GM19395 (cell line): ENCODE results near the gene GPC6.

ENCODE experiments used
- ATAC-seq: cut with Tn5 transposase; IDR thresholded peaks from one replicate; pipeline ENCODE4 v1.9.1; 2021; ENCODE audit warnings: mild to moderate bottlenecking, moderate library complexity; ENCODE audit not compliant: unreplicated experiment

GPC6 gene

DNA sequence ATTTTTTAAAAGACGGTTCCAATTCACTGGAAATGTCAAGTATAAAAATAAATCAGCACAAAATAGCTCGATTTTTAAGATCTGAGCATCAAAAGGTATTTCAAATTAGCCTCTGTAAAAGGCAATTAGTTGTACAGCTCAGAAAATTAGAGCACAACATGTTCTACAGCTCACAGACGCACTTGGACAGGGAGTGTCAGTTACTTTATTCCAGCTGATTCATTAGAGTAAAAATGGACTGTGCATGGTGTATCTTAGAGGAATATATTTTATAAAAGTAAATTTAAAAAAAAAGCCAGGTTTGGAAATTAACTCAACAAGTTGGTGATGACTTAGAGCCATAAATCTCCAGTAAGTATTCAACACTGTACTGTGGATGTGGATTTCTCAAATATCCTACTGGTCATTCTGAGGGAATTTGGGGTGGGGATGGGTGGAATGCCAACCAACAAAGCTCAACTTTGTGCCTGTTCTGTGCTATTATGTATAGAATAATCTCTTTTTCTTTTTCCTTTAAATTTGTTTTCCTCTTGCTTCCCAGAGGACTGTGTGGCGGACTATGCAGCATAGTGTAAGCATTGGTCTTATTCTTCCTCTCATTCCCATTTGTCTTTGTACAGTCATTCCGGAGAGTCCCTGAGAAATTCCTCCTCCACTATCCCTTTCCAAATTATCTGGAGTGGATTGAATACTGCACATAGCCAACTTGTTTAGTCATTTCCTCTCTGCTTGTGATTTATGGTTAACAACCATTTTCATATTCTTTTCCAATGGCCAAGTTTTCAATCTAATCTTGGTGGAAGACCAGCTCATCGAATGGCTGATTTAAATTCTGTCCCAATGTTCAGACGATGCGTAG is 1083.6 kb downstream of the GPC6 start:
- no peak for ATAC-seq

DNA sequence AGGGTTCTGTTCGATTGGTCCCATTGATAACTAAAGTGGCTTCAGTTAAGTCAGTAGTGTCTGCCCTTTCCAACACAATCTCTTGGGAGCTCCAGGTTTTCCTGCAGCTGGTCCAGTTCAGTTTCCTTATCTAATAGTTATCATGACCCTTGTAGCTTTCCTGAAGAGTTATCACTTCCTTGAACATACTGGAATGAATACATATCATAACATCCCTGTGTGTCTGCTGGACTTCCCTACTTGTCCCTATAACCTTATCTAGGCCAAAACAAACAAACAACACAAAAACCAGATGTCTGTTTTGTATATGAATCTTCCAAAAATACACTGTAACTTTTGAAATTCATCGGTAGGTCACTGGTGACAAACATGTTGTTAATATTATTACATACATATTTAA is 1085.3 kb downstream of the GPC6 start:
- no peak for ATAC-seq

DNA sequence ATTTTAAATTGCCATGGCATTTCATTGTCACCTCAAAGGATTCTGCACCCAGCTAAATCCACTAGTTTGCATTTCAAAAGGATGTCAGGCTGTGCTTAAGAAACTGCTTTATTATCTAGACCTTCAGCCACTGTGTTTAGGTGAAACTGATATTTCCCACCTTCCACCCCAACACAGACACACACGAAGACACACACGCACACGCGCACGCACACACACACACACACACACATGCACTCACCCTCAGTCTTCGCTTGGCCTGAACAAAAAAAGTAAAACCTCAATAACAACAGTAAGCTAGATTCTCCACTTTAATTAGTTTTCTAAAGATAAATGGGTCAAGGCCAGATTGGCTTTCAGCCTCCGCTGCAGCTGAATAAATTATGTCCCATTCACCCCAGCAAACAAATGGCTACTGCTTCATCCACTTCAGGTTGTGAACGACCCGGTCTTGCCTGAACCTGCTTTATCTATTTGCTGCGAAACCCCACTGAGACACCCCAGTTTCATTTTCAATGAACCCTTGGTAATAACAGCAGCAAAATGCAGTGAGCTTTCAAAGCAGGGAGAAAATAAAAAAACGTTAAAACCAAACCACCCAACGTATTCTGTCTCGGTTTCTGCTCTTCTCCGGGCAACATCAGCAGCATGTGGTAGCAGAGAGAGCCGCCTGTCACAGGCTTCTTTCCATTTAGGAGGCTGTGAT is 1086.1 kb downstream of the GPC6 start:
- peak; percentile 68 for ATAC-seq

DNA sequence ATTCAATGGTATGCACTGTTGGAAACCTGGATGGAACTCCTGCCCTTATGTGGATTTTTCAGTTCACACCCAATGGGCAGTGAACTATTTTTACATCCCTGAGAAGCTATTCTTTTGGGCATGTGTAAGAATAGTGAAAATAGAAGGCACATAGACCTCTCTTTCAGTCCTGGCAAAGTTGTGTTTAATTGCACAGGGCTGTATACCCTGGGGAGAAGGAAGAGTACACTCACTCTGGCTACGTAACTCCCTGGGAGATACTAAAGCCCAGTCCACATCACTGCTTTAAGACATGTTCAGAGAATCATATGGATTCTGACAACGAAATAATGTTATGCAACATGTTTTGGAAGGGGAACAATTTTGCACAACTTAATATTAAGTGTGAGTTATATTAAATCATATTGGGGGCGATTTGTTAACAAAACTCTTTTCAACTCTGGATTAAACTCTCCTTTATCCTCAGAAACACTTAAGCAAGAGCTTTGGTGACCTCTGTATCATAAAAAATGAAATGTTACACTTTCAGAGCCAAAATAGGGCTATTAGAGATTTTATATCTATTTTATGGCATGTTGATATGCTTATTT is 1086.8 kb downstream of the GPC6 start:
- ATAC-seq: peak; percentile 2

DNA sequence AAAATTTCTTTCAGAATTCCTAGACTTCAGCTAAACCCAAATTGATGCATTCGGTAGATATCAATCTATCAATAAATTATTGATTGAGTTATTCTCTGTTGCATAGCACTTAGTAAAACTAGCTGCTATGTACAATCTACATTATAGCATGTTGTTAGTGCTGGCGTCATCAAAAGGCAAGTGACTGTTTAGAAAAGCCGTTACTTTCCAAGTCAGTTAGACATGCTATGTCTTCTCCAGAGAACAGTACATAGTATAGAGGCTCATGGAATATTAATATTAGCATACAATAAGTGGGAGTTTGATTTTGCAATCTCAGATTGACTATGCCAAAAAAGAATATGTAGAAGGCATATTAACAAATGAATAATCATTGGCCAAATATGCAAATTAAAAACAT is 1087.3 kb downstream of the GPC6 start:
- ATAC-seq: no peak

DNA sequence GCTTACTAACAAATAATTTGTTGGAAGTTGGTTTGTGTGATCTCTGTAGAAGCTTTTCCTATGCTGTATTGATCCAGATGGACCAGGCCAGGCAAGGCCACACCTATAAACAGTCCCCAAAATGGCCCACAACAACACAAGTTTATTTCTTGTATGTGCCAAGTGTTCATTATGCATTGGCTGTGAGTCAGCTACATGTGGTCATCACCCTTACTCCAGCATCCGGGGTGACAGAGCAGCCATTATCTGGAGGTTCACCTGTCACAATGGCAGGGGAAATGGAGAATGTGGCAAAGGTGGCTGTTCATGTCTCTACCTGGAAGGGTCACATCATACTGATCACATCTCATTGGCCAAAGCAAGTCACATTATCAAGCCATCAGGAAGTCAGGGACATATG is 1088.6 kb downstream of the GPC6 start:
- no peak for ATAC-seq

DNA sequence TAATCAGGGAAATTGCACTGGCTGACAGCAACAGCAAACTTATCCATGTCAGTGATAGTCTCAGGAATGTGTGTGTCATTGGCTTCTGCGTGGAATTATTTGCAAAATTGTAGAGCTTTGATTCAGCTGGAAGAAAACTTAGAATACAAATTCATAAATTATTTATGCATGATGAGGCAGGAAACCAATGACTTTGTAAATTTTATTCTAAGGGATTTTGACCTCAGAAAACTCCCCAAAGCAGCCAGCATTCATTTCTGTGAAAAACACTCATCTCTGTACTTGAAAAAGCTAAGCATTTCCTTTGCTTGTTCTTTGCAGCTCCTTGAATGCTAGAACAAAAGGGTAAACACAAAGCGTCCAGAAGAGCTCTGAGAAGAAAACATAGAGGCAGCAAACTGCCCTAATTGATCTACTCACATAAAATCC is 1090.5 kb downstream of the GPC6 start:
- ATAC-seq: peak; percentile 54

DNA sequence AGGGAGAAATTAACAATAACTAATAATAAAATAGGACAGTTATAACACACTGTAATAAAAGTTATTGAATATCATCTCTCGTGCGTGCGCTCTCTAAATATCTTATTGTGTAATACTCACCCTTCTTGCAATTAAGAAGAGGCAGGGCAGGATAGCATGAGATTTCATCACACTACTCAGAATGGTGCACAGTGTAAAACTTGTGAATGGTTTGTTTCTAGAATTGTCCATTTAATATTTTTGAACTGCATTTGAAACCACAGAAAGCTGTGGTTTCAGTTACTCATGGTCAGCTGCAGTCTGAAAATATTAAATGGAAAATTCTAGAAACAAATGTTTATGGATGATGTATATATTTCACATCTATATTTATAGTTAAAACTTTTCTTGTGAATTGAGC is 1091.8 kb downstream of the GPC6 start:
- ATAC-seq: peak; percentile 62

DNA sequence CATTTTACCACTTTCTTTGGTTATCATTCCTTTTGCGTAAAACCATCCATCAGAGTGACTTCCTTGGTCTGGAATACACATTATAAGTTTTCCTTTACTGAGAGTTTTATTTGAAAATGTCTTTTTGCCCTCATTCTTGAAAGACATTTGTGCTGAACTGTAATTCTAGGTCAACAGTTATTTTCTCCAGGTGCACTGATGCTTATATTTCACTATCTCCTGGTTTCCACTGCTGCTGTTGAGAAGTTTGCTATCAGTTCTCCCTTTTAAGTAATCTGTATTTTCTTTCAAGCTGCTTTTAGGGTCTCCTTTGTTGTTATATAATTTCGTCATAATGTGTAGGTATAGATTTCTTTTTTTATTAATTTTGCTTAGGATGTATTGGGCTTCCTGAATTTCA is 1092.9 kb downstream of the GPC6 start:
- no peak for ATAC-seq

DNA sequence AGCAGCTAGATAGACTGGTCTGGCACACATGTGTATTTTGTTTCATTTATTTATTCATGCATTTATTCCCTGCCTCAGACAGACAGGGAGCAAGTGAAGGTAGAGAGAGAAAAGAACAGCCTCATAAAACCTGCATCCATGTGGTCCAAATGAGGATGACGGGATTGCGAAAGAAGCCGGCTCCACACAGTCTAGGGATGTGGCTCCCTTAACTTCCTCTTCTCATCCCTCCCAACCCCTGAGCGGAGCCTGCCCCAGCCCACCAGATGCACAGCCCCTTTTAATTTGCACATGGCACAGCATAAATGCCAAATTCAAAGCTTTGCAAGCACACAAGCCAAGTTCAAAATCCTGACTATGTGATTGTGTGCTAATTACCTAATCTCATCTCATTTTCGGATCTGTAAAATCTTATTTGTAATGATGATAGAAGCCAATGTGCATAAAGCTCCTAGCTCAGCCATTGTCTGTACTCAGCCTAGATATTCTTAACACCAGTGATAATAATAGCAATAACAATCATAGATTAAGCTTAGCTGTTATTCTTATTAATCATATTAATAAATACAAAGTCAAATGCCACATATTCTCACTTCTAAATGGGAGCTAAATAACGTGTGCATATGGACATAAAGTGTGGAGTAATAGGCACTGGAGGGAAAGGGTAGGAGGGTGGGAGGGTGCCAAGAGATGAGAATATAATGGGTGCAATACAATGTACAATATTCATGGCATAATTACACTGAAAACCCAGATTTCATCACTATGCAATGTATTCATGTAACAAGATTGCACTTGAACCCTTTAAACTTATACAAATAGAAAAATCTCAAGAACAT is 1096.5 kb downstream of the GPC6 start:
- ATAC-seq: no peak

DNA sequence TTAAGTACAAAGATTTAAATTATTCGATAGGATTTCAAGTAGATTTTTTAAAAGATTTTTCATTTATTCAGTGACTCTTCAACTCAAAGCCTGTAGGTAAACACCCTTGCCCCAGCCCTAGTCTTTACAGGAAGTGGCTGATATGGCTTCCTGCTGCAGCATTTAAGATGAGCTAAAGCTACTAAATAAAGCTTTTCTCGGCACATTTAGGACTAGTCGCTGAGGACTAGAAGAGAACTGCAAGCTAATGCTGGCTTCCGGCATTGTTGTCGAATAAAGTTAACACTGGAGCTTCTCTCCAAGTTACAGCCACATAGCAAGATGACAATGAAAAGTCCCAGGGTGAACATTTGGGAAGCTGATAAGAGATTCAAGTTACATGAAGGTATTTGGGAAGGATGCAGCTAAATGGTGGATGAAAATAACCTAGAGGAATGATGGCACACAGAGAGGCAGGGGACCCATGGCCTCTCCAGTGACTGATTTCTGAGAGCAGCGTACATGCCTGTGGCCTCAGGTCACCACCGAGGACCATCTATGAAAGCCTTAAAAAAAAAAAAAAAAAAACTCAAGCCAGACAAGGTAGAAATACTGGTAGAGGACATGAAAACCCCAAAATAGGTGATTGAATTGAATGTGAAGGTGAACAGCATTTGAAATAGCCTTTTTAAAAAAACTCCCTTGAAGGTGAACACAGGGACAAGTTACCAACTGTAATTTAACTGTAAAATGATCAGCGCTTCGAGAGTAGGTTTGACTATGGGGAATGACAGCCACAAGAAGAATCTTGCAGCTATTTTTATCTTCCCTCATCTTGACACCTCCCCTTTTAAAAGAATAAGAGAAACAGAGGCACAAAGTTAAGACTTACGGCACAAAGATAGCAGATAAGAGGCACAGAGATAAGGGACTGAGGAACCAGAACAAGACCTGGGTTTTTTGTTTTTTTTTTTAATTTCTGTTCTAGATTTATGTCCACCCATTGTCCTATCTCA is 1097.5 kb downstream of the GPC6 start:
- ATAC-seq: peak; percentile 33

DNA sequence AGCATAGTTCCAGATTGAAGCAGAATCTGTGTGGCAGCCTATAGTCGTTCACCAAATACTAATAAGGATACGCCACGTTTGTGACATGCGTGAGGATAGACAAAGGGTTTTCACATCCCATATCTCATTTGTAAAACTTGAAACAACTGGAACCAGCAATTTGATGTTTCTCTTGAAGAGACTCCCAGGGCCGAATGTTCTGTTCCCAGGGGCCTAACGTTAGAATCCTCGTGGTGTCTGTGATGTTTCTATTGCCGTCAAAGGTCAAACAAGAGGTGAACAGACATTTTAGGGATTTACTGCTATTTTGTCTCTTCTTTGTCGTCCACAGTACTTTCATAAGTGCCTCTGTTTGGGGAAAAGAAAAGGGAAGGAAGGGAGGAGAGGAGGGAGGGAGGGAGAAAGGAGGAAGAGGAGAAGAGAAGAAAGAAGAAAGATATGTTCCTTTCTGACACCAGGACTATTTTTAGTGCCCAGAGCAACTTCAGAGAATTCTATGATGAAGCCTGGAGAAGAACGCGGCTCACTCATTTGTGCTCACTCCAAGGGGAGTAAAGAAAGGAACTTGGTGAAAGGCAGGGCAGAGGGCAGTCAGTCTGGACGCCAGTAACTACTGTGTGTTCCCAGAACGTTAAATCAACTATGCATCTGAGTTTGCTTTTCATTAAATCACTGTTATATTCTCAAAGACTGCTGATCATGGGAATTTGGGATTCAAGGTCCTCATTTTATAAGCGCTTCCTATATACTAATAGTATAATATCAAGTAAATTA is 1098.3 kb downstream of the GPC6 start:
- no peak for ATAC-seq

DNA sequence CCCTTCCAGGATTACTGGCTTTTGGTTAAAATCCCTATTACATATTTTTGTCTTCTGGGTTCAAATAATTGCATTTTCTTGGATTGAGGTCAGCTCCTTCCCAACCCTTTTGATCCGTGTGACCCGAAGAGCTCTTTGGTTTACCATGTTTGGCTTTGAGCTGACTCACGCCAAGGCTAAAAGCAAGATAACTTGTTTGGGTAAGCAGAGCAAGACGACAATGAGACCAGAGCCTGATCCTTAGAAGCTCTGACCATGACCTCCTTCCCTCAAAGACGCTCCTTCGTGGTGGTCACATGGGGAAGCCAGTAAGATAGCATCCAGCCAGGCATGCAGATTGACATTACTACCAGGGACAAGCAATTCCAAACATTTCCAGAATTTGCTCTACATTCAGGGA is 1099.0 kb downstream of the GPC6 start:
- no peak for ATAC-seq

DNA sequence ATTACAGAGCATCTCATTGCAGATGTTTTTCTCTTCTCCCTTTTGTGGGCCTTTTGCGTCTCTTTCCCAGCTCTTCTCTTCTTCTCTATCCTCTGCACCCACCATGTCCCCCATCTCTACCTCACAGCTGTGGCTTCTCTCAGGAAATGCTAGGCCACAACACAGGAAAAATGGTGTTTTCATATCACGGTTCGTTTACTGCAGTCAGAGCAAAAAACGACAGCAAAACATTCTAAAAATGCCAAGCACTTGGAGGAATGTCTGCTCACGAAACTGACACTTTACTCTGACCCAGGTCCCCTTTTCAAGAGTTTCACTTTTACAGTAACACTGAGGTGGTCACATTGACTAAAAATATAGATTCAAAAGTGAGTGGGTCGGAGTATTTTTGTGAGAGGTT is 1100.7 kb downstream of the GPC6 start:
- ATAC-seq: peak; percentile 96

DNA sequence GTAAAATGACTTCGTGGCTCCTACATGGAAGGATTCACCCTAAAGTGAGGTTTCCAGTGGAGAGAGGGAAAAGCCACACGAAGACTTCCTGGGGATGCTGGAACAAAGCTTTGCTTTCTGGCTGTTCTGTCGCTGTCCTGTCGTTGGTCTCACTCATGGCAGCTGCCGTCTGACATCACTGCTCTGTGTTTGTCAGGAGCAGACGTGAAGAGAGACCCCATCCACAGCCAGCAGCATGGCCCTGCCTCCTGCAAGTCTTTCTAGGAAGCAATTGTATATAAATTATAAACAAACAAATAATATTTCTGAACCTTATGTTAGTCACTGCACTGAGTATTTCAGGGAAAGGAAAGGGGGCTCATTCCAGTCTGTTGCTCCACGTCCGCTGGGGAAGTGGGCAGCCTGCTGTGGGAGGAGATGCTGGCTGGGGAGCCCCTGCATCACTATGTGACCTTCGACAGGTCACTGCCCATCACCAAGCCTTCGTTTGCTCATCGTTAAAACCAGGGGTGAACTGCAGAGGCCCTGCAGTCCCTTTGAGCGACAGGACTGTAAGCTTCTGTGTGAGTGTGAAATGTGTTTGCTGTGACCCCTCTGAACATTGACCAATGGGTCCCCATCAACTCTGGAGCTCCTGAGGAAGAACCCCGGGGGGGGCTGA is 1101.9 kb downstream of the GPC6 start:
- ATAC-seq: no peak

DNA sequence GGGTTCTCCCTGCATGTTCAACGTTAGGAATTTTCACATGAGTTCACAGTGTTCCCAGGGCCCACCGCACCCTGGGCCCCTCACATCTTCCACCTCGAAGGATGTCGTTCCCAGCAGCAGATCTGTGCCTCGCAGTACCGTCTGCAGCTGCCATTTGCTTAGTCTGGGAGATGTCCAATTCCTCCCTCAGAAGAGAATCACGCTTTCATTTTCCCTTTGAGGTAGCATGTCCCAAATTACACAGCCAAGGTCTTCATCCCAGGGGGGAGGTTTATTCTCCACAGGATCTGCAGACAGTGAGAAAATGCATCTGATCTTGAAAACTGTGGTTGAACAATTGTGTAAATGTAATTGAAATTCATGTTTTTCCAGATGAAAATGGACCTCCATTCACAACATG is 1102.7 kb downstream of the GPC6 start:
- no peak for ATAC-seq

DNA sequence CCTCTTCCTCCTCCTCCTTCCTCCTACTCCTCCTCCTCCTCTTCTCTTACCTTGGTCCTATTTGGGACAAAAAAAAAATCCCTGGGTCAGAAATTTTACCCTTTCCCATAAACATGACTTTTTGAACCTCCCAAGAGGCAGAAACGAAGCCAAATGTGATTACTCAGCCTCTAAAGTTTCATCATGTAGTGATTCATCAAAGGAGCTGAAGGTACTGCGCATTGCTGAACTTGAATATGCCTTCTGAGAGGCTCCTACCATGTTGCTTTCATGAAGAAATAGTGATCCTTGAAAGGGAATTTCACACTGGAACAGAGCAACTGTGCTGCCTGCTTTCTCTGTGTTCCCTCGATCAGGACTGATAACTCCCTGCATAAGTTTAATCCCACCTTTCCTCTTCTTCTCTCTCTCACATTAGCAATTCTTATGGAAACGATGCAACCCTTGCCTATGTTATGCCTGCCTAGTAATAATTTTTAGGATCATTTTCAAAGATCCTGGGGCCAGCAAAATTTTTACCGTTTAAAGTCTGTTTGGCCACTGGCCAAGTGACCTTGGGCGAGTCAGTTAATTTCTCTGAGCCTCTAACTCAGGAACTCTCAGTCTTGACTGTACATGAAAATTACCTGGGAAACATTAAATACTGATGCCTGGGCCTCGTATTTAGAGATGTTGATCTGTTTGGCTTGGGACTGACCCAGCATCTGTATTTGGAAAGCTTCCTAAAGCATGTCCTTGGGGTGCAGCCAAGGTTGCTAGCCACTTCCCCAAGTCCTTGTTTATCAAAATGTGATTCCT is 1103.3 kb downstream of the GPC6 start:
- ATAC-seq: no peak

DNA sequence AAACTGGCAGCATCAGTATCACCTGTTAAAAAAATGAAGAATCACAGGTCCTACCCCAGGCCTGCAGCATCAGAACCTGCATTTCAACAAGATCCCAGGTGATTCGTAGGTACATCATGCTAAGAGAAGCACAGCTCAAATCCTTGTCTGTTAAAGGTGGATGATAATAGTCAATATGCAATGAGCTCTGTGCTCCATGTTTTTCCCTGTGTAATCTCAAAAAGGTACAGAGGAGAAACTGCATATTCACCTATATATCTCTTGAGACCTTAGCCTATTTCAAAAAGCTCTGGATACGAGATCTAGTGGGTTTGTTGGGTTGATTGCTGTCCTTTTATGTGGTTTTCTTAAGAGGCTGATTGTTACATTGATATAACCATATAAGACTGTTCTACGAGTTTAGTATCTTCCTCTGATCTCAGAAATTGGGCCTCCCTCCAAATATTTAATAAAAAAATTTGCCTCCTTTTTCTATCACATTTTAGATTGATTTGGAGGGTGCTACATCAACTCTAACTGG is 1104.0 kb downstream of the GPC6 start:
- no peak for ATAC-seq
